HS-5 (cell line): ENCODE data around the gene STH.
"Not testable (repeated sequence)": the region's sequence is repeated elsewhere in the genome, so short reads cannot be mapped to it uniquely, and the experiment has no call there.

Source experiments
- DNase-seq: peaks from one replicate; pipeline ENCODE4 v3.0.0-alpha.2; 2012; ENCODE audit warnings: low read depth

The STH gene

GRCh38 chr17:45998987-45999899 lies at the start of gene STH:
TSS of gene STH (plus strand) at chr17:45999250. CDS start at chr17:45999280, 30 bp downstream.
- no peak for DNase-seq

GRCh38 chr17:45949755-45950320 lies 49.2 kb upstream of the STH start:
- no peak for DNase-seq

GRCh38 chr17:45950888-45951287 lies 48.2 kb upstream of the STH start:
- DNase-seq: no peak

GRCh38 chr17:45951403-45951802 lies 47.6 kb upstream of the STH start:
- no peak for DNase-seq

- DNase-seq: no peak
Observed at GRCh38 chr17:45951941-45952340, 47.1 kb upstream of the STH start.

- DNase-seq: no peak
Observed at GRCh38 chr17:45952814-45953320, 46.2 kb upstream of the STH start.

GRCh38 chr17:45953561-45953960 lies 45.5 kb upstream of the STH start:
- DNase-seq: no peak

- no peak for DNase-seq
Observed at GRCh38 chr17:45954914-45955313, 44.1 kb upstream of the STH start.

- DNase-seq: no peak
Observed at GRCh38 chr17:45955326-45955725, 43.7 kb upstream of the STH start.

GRCh38 chr17:45956090-45956489 lies 43.0 kb upstream of the STH start:
- no peak for DNase-seq

- DNase-seq: not testable (repeated sequence)
Observed at GRCh38 chr17:45956746-45957145, 42.3 kb upstream of the STH start.

- no peak for DNase-seq
Observed at GRCh38 chr17:45958307-45958706, 40.7 kb upstream of the STH start.

- no peak for DNase-seq
Observed at GRCh38 chr17:45958994-45959665, 39.9 kb upstream of the STH start.

GRCh38 chr17:45960311-45960710 lies 38.7 kb upstream of the STH start:
- no peak for DNase-seq

- no peak for DNase-seq
Observed at GRCh38 chr17:45961206-45961605, 37.8 kb upstream of the STH start.

- no peak for DNase-seq
Observed at GRCh38 chr17:45962221-45962972, 36.7 kb upstream of the STH start.

- DNase-seq: no peak
Observed at GRCh38 chr17:45963283-45963682, 35.8 kb upstream of the STH start.

- no peak for DNase-seq
Observed at GRCh38 chr17:45963889-45964288, 35.2 kb upstream of the STH start.

- DNase-seq: no peak
Observed at GRCh38 chr17:45964634-45965033, 34.4 kb upstream of the STH start.

GRCh38 chr17:45965812-45966211 lies 33.2 kb upstream of the STH start:
- no peak for DNase-seq

- no peak for DNase-seq
Observed at GRCh38 chr17:45966606-45967280, 32.3 kb upstream of the STH start.
